ENCODE results near the gene C4orf17.
"Not testable (repeated sequence)": the region's sequence is repeated elsewhere in the genome, so short reads cannot be mapped to it uniquely, and the experiment has no call there.

- TF ChIP-seq, protein P1, sequence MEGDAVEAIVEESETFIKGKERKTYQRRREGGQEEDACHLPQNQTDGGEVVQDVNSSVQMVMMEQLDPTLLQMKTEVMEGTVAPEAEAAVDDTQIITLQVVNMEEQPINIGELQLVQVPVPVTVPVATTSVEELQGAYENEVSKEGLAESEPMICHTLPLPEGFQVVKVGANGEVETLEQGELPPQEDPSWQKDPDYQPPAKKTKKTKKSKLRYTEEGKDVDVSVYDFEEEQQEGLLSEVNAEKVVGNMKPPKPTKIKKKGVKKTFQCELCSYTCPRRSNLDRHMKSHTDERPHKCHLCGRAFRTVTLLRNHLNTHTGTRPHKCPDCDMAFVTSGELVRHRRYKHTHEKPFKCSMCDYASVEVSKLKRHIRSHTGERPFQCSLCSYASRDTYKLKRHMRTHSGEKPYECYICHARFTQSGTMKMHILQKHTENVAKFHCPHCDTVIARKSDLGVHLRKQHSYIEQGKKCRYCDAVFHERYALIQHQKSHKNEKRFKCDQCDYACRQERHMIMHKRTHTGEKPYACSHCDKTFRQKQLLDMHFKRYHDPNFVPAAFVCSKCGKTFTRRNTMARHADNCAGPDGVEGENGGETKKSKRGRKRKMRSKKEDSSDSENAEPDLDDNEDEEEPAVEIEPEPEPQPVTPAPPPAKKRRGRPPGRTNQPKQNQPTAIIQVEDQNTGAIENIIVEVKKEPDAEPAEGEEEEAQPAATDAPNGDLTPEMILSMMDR (conservative IDR thresholded peaks at IDR 0.05; ENCODE audit: low read length) = not testable (repeated sequence)
- not testable (repeated sequence) for TF ChIP-seq EZH2phosphoT487 (IDR thresholded peaks at IDR 0.05; ENCODE audit: borderline replicate concordance, low read depth, low read length)
Observed at GRCh38 chr4:99534699-99535098, 23.9 kb downstream of the C4orf17 start.
